ENCODE results near the gene NDUFAF8. TPM values are rescaled to one million over a fixed set of nuclear protein-coding genes. Genes with fewer than 3 reads are reported as not detected.

The NDUFAF8 gene
- polyA plus RNA-seq, 1 donor, result 39.2 TPM

DNA sequence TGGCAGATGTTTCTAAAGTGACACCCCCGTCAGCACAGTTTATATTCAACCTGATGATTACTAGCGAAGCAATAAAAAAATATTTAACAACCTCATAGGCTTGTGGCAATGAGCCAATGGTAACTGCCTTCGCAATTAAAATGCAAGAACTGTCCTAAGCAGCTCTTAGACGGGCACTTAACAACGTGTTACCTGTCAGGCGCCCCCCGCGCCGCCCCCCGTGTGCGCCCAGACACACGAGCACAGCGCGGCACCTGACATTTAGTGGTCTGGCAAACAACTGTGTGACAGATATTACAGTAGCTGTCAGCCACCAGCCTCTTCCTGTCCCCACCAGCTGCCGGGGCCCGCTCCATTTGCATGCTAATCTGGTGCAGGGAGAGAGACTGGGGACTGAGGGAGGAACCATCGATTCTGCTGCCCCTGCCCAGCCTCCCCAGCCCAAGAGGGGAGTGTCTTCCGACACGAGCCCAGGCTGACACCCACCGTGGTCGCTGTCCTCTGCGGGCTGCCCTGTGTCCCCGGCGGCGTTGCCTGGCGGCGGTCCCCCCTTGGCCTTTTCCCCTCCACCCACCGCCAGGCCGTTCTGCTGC lies 12.7 kb downstream of the NDUFAF8 start:
- no peak for DNase-seq (ENCODE audit: low read depth)

GRCh38 chr17:81252326-81252986 lies 13.3 kb downstream of the NDUFAF8 start:
- DNase-seq (ENCODE audit: low read depth), result no peak

DNA sequence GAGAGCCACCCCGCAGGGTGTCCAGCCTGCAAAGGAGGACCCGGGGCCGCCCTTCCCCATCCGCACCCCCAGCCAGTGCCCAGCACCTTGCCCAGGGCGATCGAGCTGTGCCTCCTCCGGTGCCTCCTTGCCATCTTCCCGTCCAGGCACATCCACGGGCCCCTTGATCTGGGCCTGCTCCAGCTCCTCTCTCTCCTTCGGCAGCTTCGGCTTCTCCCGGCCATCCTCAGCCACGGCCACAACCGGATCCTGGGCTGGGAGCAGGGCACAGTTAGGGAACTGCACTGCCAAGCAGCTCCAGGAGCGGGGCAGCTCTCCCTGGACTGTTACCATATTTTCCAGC lies 13.8 kb downstream of the NDUFAF8 start:
- DNase-seq (ENCODE audit: low read depth), result no peak

DNA sequence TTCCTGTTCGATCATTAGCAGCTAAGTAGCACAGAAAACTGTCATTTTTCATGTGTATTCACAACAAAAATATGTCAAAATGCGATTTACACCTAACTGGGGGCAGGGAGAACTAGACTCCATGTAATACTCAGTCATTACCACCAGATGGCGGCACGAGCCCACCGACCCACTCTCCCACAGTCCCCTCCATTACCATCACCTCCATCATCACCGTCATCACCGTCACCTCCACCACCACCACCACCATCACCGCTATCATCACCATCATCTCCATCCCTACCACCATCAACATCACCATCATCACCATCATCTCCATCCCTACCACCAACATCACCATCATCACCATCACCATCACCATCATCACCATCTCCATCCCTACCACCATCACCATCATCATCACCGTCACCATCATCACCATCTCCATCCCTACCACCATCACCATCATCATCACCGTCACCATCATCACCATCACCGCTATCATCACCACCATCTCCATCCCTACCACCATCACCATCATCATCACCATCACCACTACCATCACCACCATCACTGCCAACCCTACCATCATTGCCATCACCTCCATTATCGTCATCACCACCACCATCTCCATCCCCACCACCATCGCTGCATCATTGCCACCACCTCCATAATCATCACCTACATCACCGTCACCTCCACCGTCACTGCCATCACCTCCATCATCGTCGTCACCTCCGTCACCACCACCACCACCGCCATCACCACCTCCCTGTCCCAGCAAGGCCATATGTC lies 14.4 kb downstream of the NDUFAF8 start:
- DNase-seq (ENCODE audit: low read depth), result no peak

DNA sequence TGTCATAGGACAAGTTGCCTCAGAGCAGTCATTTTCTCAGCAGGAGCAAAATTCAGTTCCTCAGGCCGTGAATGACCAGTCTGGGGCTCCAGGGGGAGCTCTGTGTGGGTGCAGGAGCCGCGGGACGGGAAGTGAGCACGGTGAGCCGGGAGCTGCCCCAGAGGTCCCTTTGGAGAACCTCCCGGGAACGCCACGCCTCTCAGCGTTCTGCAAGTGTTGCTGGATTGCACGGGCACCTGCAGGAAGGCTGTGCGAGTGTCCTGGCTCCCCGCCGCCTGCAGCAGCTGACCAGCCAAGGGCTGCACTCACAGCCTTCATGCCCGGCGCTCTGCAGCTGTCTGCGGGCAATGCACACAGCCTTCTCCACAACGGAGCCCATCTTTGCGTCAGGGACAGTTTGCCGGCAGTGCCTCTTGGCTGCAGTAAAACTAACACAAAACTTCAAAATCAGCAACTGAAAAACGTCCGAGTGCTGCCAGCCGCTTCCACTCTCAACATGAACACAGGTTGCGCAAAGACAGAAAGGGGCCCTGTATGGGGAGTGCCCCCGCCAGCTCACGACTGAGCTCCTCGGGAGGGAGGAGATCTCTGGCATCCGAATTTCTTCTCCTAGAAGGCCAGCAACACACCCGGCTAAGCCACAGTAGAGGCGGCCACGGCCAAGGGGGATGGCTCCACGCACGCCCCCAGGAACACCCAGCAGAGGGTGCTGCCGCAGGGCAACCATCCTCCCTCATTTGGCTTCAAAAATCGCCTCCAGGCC lies 16.0 kb downstream of the NDUFAF8 start:
- DNase-seq (ENCODE audit: low read depth), result no peak

DNA sequence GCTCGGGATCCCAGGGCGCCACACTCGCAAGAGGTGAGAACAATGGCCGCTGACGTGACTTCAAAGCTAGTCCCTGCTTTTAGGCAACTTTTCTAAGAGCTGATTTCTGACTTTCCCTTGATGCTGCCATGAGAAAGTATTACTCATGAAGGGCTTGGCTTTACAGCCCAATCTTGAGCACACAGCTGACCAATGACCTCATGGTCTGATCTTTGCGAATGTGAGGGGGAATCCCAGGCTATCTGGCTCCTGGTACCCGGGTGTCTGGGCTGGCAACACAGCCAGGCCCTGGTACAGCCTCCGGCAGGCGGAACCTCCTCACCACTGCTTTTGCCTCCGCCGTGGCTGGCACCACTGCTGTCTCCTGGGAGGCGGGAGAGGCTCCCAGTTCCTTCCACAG lies 17.5 kb downstream of the NDUFAF8 start:
- DNase-seq (ENCODE audit: low read depth), result no peak

GRCh38 chr17:81257533-81257932 lies 18.4 kb downstream of the NDUFAF8 start:
- no peak for DNase-seq (ENCODE audit: low read depth)

- DNase-seq (ENCODE audit: low read depth), result no peak
Observed at GRCh38 chr17:81258292-81258691, 19.2 kb downstream of the NDUFAF8 start.

DNA sequence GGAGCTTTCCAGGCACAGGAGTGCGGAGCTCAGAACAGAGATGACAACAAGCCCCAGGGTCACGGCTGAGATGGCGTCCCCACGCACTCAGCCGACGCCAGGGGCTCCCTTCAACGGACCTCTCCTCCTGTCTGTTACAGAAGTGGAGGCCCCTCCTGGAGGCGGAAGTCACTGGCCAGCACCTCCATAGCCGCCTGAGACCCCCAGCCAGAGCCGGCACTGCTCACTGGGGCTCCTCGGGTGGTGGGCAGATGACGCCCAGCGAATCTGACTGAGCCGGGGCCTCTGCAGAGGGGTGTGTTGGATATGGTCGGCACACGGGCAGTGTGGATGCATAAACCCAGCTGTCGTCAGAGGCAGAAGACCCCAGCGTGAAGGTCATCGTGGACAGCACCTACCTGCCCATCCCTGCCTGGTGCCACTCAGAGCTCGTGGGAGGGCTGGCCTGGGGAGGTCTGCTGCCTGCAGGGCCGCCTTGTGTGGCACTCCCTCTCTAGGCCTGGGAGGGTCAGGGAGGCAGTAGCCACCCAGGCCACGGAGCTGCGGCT lies 20.0 kb downstream of the NDUFAF8 start:
- no peak for DNase-seq (ENCODE audit: low read depth)

DNA sequence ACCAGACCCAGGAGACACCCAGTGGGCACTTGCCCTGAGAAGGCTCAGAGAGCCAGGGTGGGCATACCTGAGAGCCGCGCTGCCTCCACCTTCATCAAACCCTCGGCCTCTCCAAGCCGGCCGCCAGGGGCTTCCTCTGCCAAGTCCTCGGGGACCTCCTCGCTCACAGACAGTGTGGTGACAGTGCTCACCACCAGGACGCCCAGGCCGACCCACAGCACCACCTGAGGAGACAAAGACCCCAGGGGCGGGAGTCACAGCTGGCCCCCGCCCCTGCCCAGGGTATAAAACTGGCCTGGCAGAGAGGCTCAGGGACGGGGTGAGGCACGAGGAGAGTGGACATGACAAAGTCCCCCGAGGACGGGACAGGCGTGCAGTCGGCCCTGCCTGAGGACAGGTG lies 21.1 kb downstream of the NDUFAF8 start:
- no peak for DNase-seq (ENCODE audit: low read depth)

- DNase-seq (ENCODE audit: low read depth), result no peak
Observed at GRCh38 chr17:81260641-81261040, 21.5 kb downstream of the NDUFAF8 start.

GRCh38 chr17:81261096-81261495 lies 22.0 kb downstream of the NDUFAF8 start:
- DNase-seq (ENCODE audit: low read depth), result no peak

DNA sequence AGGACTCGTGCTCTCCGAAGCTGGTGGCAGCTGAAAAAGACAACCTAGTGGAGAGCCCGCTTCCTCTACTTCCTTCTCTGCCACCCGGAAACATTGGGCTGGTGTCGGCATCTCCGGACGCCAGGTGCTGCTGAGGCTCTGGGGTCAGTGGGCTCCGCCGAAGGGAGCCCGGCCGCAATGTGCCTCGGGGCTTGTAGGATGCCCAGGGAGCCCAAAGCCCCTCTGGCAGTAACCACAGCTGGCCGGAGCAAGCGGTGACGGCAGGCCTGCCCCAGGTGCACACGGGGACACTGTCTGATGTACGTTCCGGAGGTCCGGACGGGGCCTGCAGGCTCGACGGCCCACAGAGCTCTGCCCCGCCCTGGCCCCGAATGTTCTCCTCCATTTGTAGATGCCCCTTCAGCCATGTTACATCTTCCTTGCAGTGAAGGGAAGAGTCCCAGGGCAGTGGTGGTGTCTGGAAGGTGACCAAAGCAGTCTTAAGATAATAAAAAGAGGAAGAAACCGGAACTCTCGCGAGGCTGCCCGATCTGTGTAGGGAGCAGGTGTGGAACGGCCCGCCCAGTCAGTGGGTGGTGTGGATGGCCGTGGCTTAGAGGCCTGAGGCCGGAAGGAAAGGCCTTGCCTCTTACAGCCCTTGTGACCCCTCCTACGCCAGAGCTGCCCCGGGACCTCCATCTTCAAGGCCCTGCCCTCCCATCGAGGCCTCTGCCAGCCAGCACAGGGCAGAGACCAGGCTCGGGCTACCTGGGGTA lies 22.6 kb downstream of the NDUFAF8 start:
- DNase-seq (ENCODE audit: low read depth), result no peak

- no peak for DNase-seq (ENCODE audit: low read depth)
Observed at GRCh38 chr17:81263371-81264181, 24.5 kb downstream of the NDUFAF8 start.

GRCh38 chr17:81264640-81265039 lies 25.5 kb downstream of the NDUFAF8 start:
- DNase-seq (ENCODE audit: low read depth), result no peak

GRCh38 chr17:81265576-81265975 lies 26.5 kb downstream of the NDUFAF8 start:
- DNase-seq (ENCODE audit: low read depth), result no peak

- DNase-seq (ENCODE audit: low read depth), result no peak
Observed at GRCh38 chr17:81267390-81268067, 28.4 kb downstream of the NDUFAF8 start.

- no peak for DNase-seq (ENCODE audit: low read depth)
Observed at GRCh38 chr17:81270279-81270678, 31.2 kb downstream of the NDUFAF8 start.

DNA sequence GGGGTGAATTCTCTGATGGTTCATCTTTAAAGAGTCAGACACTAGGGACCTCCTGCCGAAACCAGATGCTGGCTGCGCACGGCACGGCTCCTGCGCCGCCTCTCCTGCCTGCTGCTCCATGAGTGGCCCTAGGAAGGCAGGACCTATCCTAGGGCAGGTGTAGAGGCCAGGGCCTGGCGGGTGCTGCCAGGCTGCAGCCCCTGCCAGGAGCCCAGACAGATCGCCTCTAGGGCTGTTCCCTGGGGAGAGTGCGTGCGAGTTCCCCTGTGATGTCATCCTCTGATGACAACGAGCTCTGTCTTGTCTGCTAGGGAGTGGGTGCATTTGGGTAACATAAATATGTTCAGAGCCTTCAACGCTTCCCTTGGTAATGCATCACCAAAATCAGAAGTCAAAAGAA lies 32.1 kb downstream of the NDUFAF8 start:
- DNase-seq (ENCODE audit: low read depth), result no peak

- no peak for DNase-seq (ENCODE audit: low read depth)
Observed at GRCh38 chr17:81272616-81273015, 33.5 kb downstream of the NDUFAF8 start.

All from forelimb muscle (tissue), 1 donor.